GM19328 (cell line): ENCODE results near the gene PFN1.
A peak's percentile ranks its signal among the peaks of the same experiment; 100 is the strongest.
"Not testable (repeated sequence)": the region's sequence is repeated elsewhere in the genome, so short reads cannot be mapped to it uniquely, and the experiment has no call there.

Experiments
- ATAC-seq: cut with Tn5 transposase; IDR thresholded peaks from one replicate; pipeline ENCODE4 v1.9.1; 2021; ENCODE audit warnings: mild to moderate bottlenecking, moderate library complexity; ENCODE audit not compliant: unreplicated experiment

The PFN1 gene

GRCh38 chr17:4928881-4929280 lies 19.4 kb downstream of the PFN1 start:
- no peak for ATAC-seq

GRCh38 chr17:4926577-4927335 lies 21.6 kb downstream of the PFN1 start:
- ATAC-seq = not testable (repeated sequence)

DNA sequence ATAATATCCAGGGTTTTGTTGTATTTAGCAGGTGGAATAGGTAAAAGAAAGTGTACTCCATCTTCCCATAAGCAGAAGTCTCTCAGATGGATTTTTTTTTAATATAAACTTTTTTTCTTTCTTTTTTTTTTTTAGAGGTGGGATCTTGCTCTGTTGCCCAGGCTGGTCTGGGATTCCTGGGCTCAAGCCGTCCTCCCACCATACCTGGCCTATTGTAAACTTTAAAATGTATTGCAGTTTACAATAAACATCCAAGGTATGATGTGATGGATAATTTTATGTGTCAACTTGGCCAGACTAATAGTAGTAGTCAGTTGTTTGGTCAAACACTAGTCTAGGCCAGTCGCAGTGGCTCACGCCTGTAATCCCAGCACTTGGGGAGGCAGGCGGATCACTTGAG lies 27.0 kb downstream of the PFN1 start:
- no peak for ATAC-seq

DNA sequence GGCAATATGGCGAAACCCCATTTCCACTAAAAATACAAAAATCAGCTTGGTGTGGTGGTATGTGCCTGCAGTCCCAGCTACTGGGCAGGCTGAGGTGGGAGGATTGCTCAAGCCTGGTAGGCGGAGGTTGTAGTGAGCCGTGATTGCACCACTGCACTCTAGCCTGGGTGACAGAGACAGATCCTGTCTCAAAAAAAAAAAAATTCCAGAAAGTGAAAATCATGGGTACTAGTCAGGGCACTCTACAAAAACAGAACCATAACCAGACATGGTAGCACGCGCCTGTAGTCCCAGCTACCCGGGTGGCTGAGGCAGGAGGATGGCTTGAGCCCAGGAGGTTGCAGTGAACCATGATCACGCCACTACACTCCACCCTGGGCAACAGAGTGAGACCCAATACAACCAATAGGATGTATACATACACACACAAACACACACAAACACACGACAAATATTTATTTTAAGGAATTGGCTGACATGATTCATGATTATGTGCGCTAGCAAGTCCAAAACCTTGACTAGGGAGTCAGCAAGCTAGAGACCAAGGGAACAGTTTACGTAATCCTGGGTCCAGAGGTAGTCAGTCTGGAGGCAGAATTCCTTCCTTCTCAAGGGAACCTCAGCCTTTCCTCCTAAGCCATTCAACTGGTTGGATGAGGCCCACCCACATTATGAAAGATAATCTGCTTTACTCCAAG lies 27.8 kb downstream of the PFN1 start:
- no peak for ATAC-seq

GRCh38 chr17:4919511-4920047 lies 28.8 kb downstream of the PFN1 start:
- ATAC-seq = no peak

DNA sequence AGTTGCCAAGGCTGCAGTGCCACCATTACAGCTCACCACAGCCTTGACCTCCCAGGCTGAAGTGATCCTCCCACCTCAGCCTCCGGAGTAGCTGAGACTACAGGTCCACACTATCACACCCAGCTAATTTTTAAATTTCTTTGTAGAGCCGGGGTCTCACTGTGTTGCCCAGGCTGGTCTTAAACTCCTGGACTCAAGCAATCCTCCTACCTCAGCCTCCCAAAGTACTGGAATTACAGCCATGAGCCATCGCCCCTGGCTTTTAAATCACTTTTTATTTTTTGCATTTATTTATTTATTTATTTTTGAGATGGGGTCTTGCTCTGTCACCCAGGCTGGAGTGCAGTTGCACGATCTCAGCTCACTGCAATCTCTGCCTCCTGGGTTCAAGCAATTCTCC lies 33.8 kb downstream of the PFN1 start:
- not testable (repeated sequence) for ATAC-seq

- ATAC-seq = no peak
Observed at GRCh38 chr17:4913994-4914393, 34.3 kb downstream of the PFN1 start.

GRCh38 chr17:4908711-4909496 lies 39.4 kb downstream of the PFN1 start:
- no peak for ATAC-seq

DNA sequence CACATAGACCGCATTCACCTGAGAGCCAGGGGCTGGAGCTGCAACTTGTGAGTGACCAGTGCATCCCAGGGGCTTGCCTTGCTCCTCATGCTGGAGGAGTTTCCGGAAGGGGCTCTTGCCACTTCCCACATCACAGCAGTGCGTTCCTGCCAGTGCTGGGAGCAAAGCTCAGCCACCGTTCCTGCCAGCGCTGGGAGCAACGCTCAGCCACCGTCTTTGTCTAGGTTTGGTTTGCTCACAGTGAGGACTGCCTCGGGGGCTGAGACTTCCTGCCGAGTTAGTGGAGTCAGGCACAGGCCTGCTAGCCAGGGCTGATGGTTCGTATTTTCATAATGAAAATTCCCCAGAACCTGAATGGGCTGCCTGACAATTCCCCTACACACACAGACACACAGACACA lies 40.0 kb downstream of the PFN1 start:
- ATAC-seq = no peak

GRCh38 chr17:4906642-4907041 lies 41.7 kb downstream of the PFN1 start:
- not testable (repeated sequence) for ATAC-seq

DNA sequence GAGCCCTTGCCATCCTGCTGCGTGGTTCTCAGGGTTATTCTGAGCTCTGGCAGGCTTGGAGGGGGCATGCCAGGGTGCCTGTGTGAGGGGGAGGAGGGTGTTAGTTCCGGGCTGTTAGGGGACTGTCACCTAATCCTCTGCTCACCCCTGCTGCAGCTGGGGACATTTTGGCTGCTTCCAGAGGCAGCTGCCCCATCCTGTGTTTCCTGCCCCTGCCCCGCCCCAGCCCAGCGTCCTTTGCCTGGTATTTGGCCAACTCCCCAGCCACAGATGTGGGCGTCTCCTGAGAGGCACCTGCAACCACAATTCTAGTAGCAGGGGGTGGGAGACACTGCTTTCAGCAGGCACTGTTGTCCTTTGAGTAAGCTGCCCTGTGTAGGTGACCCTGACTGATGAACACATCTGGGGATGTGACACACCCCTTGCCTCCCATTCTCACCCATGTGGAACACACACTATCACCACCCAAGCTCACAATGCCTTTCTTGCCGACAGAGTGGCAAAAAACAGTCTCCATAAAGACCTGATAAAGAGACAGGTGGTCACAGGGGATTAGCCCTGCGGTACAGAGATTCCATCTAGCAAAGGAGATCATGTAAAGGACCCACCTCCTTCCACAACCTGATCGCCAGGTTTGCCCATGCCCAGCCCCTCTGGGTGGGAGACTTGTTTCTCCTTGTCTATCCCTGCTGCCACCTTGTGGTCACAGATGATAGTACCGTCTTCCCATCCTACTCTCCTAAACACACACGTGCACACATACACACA lies 45.1 kb downstream of the PFN1 start, which contains the start of gene CHRNE:
TSS of gene CHRNE (minus strand) at position 48 of the 768 bp plus-strand sequence. CDS start at position 13, 35 bp downstream.
- no peak for ATAC-seq

- no peak for ATAC-seq
Observed at GRCh38 chr17:4902540-4902939, 45.8 kb downstream of the PFN1 start.

GRCh38 chr17:4901648-4902344 lies 46.5 kb downstream of the PFN1 start:
- ATAC-seq = no peak

- no peak for ATAC-seq
Observed at GRCh38 chr17:4901108-4901647, 47.2 kb downstream of the PFN1 start.

- no peak for ATAC-seq
Observed at GRCh38 chr17:4900231-4901107, 47.9 kb downstream of the PFN1 start.

DNA sequence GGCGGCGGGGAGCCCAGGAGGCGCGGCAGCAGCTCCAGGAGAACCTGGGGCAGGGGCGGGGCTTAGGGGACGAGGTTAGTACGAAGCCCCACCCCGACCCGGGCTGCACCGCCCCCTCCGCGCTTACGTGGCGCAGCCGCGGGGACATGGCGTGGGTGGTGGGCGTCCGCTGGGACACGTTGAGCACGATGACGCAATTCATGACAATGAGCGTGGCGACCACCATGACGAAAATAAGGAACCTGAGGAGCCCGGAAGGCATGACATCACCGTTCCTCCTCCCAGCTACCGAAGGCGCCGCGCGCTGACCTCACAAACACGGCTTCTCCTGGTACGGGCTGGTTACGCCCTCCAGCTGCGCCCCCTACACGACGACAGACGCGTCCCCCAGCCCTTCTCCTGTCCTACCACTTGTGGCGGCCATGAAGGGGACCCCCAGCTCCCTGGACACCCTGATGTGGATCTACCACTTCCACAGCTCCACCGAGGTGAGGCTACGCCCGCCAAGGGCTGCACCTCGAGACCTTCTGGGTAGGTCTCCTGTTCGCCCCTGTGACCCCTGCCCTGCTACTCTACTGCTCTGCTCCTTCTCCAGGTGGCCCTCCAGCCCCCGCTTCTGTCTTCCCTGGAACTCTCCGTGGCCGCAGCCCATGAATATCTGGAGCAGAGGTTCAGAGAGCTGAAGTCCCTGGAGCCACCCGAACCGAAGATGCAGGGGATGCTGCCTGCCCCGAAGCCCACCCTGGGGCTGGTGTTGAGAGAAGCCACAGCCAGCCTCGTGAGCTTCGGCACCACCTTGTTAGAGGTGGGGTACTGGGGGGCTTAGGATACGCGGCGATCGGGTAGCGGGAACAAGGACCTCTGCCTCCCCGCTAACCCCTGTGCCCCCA lies 48.7 kb downstream of the PFN1 start, which contains the start of gene C17orf107:
TSS of gene C17orf107 (plus strand) at position 196 of the 890 bp plus-strand sequence. CDS start at position 423, 227 bp downstream.
- peak; percentile 56 for ATAC-seq

DNA sequence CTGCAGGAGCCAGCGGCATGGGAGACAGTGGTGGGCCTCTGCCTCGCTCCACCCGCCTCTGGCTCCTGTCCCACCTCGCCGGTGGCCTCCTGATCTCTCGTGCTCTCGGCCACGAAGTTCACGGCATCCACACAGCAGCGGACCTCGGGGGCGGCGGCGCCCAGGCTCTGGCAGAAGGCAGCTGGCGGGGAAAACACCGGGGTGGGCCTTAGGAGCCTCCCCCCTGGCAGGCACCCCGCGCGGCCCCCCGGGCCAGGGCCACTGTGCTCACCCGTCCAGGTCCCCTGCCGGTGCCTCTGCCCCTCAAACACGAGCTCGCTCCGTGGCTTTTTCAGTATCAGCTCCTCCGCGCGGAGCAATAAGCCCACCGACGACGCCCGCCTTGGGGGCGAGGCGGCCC lies 49.4 kb downstream of the PFN1 start:
- ATAC-seq = no peak
